NCI-H69 (cell line): ENCODE results near the gene MBOAT7.
"Not testable (repeated sequence)": the region's sequence is repeated elsewhere in the genome, so short reads cannot be mapped to it uniquely, and the experiment has no call there.

Source experiments
- DNase-seq: peaks from one replicate; lab custom pipeline; 2025; lab: John Stamatoyannopoulos, UW

The MBOAT7 gene

GRCh38 chr19:54188215-54188871 lies 1.0 kb downstream of the MBOAT7 start:
- no peak for DNase-seq

- DNase-seq: no peak
Observed at GRCh38 chr19:54186934-54187381, 2.4 kb downstream of the MBOAT7 start.

GRCh38 chr19:54186351-54186750 lies 3.0 kb downstream of the MBOAT7 start:
- DNase-seq: no peak

- no peak for DNase-seq
Observed at GRCh38 chr19:54183431-54183830, 5.9 kb downstream of the MBOAT7 start.

GRCh38 chr19:54181894-54182293 lies 7.5 kb downstream of the MBOAT7 start:
- DNase-seq: not testable (repeated sequence)

GRCh38 chr19:54180691-54181091 lies 8.7 kb downstream of the MBOAT7 start:
- no peak for DNase-seq

- DNase-seq: peak; percentile 98
Observed at GRCh38 chr19:54179921-54180461, 9.4 kb downstream of the MBOAT7 start.

GRCh38 chr19:54179262-54179852 lies 10.0 kb downstream of the MBOAT7 start:
- no peak for DNase-seq

- DNase-seq: peak; percentile 87
Observed at GRCh38 chr19:54178581-54179261, 10.7 kb downstream of the MBOAT7 start.

- no peak for DNase-seq
Observed at GRCh38 chr19:54173951-54174834, 15.2 kb downstream of the MBOAT7 start.

GRCh38 chr19:54173359-54173699 lies 16.1 kb downstream of the MBOAT7 start:
- DNase-seq: no peak

GRCh38 chr19:54172471-54173358 lies 16.7 kb downstream of the MBOAT7 start, which contains the start of gene TMC4:
Gene TMC4 (minus strand): TSS chr19:54173160. CDS start chr19:54173117, 43 bp downstream.
- peak; percentile 95 for DNase-seq

GRCh38 chr19:54171736-54172431 lies 17.5 kb downstream of the MBOAT7 start:
- not testable (repeated sequence) for DNase-seq

GRCh38 chr19:54169149-54169740 lies 20.1 kb downstream of the MBOAT7 start:
- DNase-seq: no peak

- peak; percentile 89 for DNase-seq
Observed at GRCh38 chr19:54168174-54168917, 21.0 kb downstream of the MBOAT7 start.

- no peak for DNase-seq
Observed at GRCh38 chr19:54165222-54165621, 24.2 kb downstream of the MBOAT7 start.

GRCh38 chr19:54164369-54165068 lies 24.9 kb downstream of the MBOAT7 start:
- DNase-seq: peak; percentile 77

- DNase-seq: no peak
Observed at GRCh38 chr19:54162884-54163283, 26.5 kb downstream of the MBOAT7 start.
